ENCODE data around the gene ATXN10.

Gene ATXN10

DNA sequence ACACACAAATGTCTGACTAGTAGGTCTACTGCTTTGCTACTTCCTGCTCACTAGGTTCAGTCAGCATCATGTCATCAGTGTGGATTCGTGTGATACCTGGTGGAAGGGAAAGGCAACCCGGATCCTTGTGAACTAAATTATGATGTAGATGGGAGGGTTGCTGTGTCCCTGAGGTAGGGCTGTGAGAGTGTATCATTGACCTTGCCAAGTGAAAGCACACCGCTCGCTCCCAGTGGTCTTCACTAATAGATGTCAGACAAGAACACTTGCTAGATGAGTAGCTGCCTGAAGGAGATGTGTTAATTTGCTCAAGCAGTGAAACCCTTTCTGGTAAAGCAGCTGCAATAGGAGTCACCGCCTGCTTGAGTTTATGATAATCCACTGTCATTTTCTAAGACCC lies 185.9 kb downstream of the ATXN10 start:
- no peak for DNase-seq (ENCODE audit: low read depth in 2 of 2)

DNA sequence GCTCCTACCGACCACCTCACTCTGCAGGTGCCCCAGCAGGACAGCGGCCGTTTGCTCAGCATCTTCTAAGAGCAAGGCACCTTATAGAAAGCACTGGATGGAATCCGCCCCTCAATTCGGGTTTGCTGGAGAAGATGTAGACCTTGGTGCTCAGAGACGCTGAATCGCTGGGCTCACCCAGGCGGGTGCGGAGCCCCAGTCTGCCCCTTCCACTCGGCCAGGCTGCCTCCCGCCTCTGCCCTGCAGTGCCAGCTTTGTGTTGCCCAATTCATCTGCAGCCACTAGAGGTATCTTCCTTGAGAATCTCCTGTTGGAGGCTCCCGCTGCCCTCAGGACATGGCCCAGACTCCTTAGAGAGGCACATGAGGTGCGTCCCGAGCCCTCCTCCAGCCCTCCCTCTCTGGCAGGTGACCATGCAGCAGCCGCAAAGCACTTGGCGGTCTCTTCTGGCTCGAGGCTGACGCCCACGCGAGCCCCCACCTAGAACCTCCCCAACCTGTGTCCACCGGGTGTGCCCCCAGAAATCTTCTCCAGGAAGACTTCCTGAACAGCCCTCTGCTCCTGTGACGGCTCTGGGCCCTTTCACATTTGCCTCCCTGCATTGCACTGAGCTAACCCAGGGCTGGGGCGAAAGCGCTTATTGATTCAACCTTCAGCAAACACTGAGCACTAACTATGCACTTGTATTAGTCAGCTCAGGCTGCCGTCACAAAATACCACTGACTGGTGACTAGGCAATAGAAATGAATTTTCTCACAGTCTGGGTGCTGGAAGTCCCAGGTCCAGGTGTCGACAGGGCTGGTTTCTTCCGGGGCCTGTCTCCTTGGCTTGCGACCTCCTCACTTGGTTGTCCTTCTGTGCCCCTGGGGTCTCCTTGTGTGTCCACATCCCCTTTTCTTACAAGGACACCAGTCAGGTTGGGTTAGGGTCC lies 187.9 kb downstream of the ATXN10 start:
- DNase-seq (ENCODE audit: low read depth in 2 of 2) = no peak

- no peak for DNase-seq (ENCODE audit: low read depth in 2 of 2)
Measured at GRCh38 chr22:45860201-45860600, 188.6 kb downstream of the ATXN10 start.

GRCh38 chr22:45861259-45861658 lies 189.6 kb downstream of the ATXN10 start:
- DNase-seq (ENCODE audit: low read depth in 2 of 2) = no peak

DNA sequence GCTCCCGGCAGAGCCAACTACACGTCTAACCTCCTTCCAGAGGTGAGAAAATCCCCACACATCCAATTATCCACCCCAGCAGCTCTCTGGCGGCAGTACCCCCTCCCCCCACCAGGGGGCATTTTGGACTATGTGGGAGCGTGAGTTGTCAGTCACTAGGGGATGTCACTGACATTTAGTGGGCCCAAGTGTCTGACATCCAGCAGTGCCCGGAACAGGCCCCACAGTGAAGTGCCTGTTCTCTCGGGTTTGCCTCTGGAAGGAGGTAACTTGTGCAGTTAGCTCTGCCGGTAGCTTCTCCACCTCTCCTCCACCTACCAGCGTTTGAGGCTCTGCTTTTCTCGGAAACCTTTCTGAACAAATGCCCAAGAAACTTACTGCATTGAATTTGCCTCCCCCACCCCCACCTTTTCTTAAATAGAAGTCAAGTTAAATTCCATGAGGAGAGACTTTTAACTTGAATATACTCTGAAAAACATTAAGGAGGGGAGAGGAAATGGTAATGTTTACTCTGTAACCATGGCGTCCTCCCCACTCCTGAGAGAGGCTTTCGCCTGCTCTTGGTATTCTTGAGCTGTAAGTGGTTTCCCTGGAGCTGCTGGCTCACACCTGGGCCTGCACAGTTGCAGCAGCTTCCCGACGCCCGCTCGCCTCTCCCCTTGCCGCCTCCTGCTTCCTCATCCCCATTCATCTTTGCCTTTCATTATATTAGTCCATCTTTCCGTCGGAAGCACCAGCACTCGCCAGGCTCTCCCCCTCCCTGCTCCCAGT lies 192.5 kb downstream of the ATXN10 start:
- DNase-seq (ENCODE audit: low read depth in 2 of 2) = peak; percentile 65 to 80

GRCh38 chr22:45864959-45865476 lies 193.4 kb downstream of the ATXN10 start:
- no peak for DNase-seq (ENCODE audit: low read depth in 2 of 2)

- DNase-seq (ENCODE audit: low read depth in 2 of 2) = no peak
Measured at GRCh38 chr22:45865561-45866125, 194.0 kb downstream of the ATXN10 start.

DNA sequence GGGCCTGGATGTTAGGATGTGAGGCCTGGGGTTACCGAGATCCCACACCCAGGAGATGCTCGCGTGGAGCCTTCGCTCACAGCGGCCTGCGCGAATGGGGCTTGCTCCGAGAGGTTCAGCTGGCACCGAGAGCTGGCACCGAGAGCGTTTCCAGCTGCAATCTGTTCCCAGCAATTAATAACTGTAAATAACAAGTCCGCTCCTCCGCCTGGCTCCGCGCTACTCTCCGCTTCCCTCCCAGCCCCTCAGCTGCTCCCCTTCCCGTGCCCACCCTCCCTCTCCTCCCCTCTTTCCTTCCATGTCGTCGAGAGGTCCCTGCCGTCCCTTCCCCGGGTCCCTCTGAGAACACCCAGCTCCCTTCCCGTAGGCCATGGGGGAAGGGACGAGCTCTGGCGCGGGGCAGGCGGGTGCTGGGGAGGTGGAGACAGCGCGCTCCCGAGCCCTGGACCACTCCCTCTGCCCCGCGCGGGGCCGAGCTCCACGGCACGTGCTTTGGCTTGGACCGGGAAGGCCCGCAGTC lies 194.6 kb downstream of the ATXN10 start:
- DNase-seq (ENCODE audit: low read depth in 2 of 2) = no peak

GRCh38 chr22:45866646-45867117 lies 195.0 kb downstream of the ATXN10 start:
- DNase-seq (ENCODE audit: low read depth in 2 of 2) = no peak

- DNase-seq (ENCODE audit: low read depth in 2 of 2) = no peak
Measured at GRCh38 chr22:45867118-45867905, 195.7 kb downstream of the ATXN10 start.

GRCh38 chr22:45867906-45868555 lies 196.4 kb downstream of the ATXN10 start:
- DNase-seq (ENCODE audit: low read depth in 2 of 2) = no peak

DNA sequence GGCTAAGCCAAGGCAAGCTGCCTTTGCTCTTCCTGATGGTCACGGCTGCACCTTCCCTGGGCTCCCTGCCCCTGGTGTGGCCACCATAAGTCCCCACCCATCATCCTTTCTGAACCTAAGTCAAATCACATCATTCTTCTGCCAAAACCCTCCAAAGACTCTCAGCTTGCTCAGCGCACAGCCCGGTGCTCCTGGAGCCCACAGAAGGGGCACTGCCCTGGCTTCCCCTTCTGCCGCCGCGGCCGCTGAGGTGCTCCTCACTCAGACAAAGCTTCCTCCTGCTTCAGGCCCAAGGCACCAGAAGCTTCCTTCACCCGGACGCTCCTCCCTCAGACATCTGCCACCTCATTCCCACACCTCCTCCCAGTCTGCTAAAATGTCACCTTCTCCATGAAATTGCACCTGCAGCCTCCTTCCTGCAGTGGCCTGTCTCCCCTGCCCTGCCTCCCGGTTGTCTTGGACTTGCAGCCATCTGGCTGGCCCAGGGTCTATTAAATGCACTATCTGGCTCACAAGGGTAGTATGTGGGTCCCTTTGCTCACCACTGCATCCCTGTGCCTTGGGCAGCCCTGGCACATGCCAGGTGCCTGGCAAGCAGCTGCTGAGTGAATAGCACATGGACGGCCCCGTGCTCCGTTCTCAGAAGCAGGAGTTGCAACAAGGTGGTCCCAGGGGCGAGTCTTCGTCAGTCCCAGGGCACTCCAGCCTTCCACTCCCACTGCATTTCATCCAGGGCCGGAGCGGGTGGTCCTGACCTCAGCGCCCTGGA lies 197.1 kb downstream of the ATXN10 start:
- no peak for DNase-seq (ENCODE audit: low read depth in 2 of 2)

GRCh38 chr22:45869340-45869847 lies 197.8 kb downstream of the ATXN10 start:
- no peak for DNase-seq (ENCODE audit: low read depth in 2 of 2)

DNA sequence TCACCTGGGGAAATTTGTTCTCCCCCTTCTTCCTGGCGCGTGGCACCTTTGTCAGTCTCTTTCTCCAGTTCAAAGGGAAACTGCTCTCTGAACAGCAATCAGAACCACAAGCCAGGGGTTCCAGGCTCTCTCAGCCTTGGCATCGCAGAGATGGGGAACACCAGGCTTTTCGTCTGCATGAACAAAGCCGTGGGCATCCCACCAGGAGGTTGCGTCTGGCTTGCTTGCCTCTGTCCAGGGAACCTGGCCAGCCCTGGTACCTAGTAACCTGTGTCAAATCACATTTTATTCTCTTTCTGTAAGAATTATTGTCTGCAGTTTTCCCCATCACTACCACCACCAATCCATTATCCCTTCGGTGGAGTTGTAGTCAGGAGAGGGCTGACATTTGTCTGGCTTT lies 198.4 kb downstream of the ATXN10 start:
- no peak for DNase-seq (ENCODE audit: low read depth in 2 of 2)

- DNase-seq (ENCODE audit: low read depth in 2 of 2) = no peak
Measured at GRCh38 chr22:45871721-45872120, 200.1 kb downstream of the ATXN10 start.

GRCh38 chr22:45872659-45873263 lies 201.1 kb downstream of the ATXN10 start:
- DNase-seq (ENCODE audit: low read depth in 2 of 2) = no peak

- no peak for DNase-seq (ENCODE audit: low read depth in 2 of 2)
Measured at GRCh38 chr22:45876136-45877035, 204.8 kb downstream of the ATXN10 start.

- DNase-seq (ENCODE audit: low read depth in 2 of 2) = no peak
Measured at GRCh38 chr22:45877036-45877380, 205.4 kb downstream of the ATXN10 start.

Data from stimulated activated CD4-positive, alpha-beta T cell treated with anti-CD3 and anti-CD28 coated beads, Interleukin-4, amount 100 ng/mL, for 48 hours (primary cell).